ENCODE data around the gene LPP. TPM values are rescaled to one million over a fixed set of nuclear protein-coding genes. Genes with fewer than 3 reads are reported as not detected.

LPP gene
- total RNA-seq, 1 donor from 2014 or later, result 97.4 TPM

- H3K4me1 ChIP-seq, result peaks cover 51% of the 10 kb centered on the region
- intact Hi-C loops (cut with micrococcal nuclease), result no loop called here
- no peaks in the 10 kb centered on the region for H3K27me3 ChIP-seq (ENCODE audit: low read depth)
- no peak for DNase-seq
- no peak for TF ChIP-seq CTCF (IDR thresholded peaks at IDR 0.05; ENCODE audit: borderline replicate concordance)
- H3K36me3 ChIP-seq, result no peaks in the 10 kb centered on the region
- no peaks in the 10 kb centered on the region for H3K9me3 ChIP-seq (replicated peaks)
- no peak overlapping the region for H3K27ac ChIP-seq (replicated peaks)
- H3K4me3 ChIP-seq, result no peak overlapping the region
These were observed 205.0 kb downstream of the LPP start for GRCh38 chr3:188358787-188359493.

GRCh38 chr3:188360364-188360881 lies 206.5 kb downstream of the LPP start:
- TF ChIP-seq CTCF (IDR thresholded peaks at IDR 0.05; ENCODE audit: borderline replicate concordance), result no peak
- no peak overlapping the region for H3K27ac ChIP-seq (replicated peaks)
- H3K4me1 ChIP-seq, result peaks cover 65% of the 10 kb centered on the region
- no peaks in the 10 kb centered on the region for H3K27me3 ChIP-seq (ENCODE audit: low read depth)
- intact Hi-C loops (cut with micrococcal nuclease), result no loop called here
- H3K36me3 ChIP-seq, result no peaks in the 10 kb centered on the region
- no peak for DNase-seq
- no peak overlapping the region for H3K4me3 ChIP-seq
- H3K9me3 ChIP-seq (replicated peaks), result no peaks in the 10 kb centered on the region

GRCh38 chr3:188361888-188362287 lies 207.9 kb downstream of the LPP start:
- Histone ChIP-seq H3K27ac (replicated peaks) (peak overlapping the region; percentile 28), H3K9me3 (replicated peaks) (no peaks in the 10 kb centered on the region), H3K4me3 (no peak overlapping the region), H3K36me3 (no peaks in the 10 kb centered on the region), H3K27me3 (ENCODE audit: low read depth) (no peaks in the 10 kb centered on the region), H3K4me1 (peaks cover 80% of the 10 kb centered on the region)
- no peak for TF ChIP-seq CTCF (IDR thresholded peaks at IDR 0.05; ENCODE audit: borderline replicate concordance)
- intact Hi-C loops (cut with micrococcal nuclease), result no loop called here
- no peak for DNase-seq

GRCh38 chr3:188362405-188362831 lies 208.5 kb downstream of the LPP start:
- peaks cover 76% of the 10 kb centered on the region for H3K4me1 ChIP-seq
- TF ChIP-seq CTCF (IDR thresholded peaks at IDR 0.05; ENCODE audit: borderline replicate concordance), result no peak
- intact Hi-C loops (cut with micrococcal nuclease), result no loop called here

GRCh38 chr3:188365184-188365583 lies 211.2 kb downstream of the LPP start:
- Histone ChIP-seq H3K27ac (replicated peaks) (no peak overlapping the region), H3K4me3 (no peak overlapping the region), H3K36me3 (no peaks in the 10 kb centered on the region), H3K4me1 (peaks cover 60% of the 10 kb centered on the region), H3K9me3 (replicated peaks) (no peaks in the 10 kb centered on the region), H3K27me3 (ENCODE audit: low read depth) (no peaks in the 10 kb centered on the region)
- TF ChIP-seq CTCF (IDR thresholded peaks at IDR 0.05; ENCODE audit: borderline replicate concordance), result no peak
- no peak for DNase-seq
- intact Hi-C loops (cut with micrococcal nuclease), result no loop called here

More at GRCh38 chr3:188362405-188362831, 208.5 kb downstream of the LPP start:
- no peaks in the 10 kb centered on the region for H3K9me3 ChIP-seq (replicated peaks)
- no peak for DNase-seq
- peak overlapping the region; percentile 28 for H3K27ac ChIP-seq (replicated peaks)
- no peak overlapping the region for H3K4me3 ChIP-seq
- no peaks in the 10 kb centered on the region for H3K27me3 ChIP-seq (ENCODE audit: low read depth)
- no peaks in the 10 kb centered on the region for H3K36me3 ChIP-seq
